K562 (cell line): ENCODE measurements around the gene SMIM11. TPM values are rescaled to one million over a fixed set of nuclear protein-coding genes. Genes with fewer than 3 reads are reported as not detected.

Experiments
- E2F6 ChIP-seq, 2 experiments: IDR thresholded peaks; 2 replicates each; pipeline ENCODE4 v1.6.1; 2011; ENCODE audit warnings: borderline replicate concordance in 1 of 2, control low read depth in 1 of 2, low read depth in 1 of 2, low read length in 1 of 2, mild to moderate bottlenecking in 1 of 2, mixed read lengths in 1 of 2, moderate library complexity in 1 of 2; ENCODE audit not compliant: insufficient read depth in 1 of 2, insufficient read length in 1 of 2, poor library complexity in 1 of 2, severe bottlenecking in 1 of 2; ENCODE audit errors: extremely low read depth in 1 of 2
- FOS ChIP-seq: IDR thresholded peaks from 3 replicates; pipeline ENCODE4 v1.6.1; 2011; ENCODE audit not compliant: insufficient read length; ENCODE audit errors: extremely low read depth
- MYC ChIP-seq, 2 experiments: fragments of 250-450 bp in 1 of 2; sonication (Bioruptor Pico) in 1 of 2; IDR thresholded peaks; 2 replicates each; pipeline versions ENCODE4 v1.5.1 to v1.6.1; 2012 to 2021; ENCODE audit warnings: low read depth in 2 of 2, borderline replicate concordance in 1 of 2, improper control_type of control experiment in 1 of 2, low read length in 1 of 2, mild to moderate bottlenecking in 1 of 2, moderate library complexity in 1 of 2
- PKNOX1 ChIP-seq: fragments of 450-650 bp; IDR thresholded peaks from 2 replicates; pipeline ENCODE4 v1.6.1; 2016
- REST ChIP-seq, 2 experiments: fragments of 450-650 bp; formaldehyde crosslinking in 1 of 2; IDR thresholded peaks; 2 replicates each; pipeline versions ENCODE4 v1.4.0 to v1.6.1; 2014 to 2020; ENCODE audit warnings: mild to moderate bottlenecking in 2 of 2, borderline replicate concordance in 1 of 2, low read depth in 1 of 2
- SMC3 ChIP-seq: conservative IDR thresholded peaks from 2 replicates; pipeline ENCODE4 v1.6.1; 2011; ENCODE audit warnings: low read depth, low read length, improper control_type of control experiment; ENCODE audit not compliant: insufficient read depth
- USF2 ChIP-seq: sonication (generic); formaldehyde crosslinking; IDR thresholded peaks from 2 replicates; pipeline ENCODE4 v1.5.0; 2020; ENCODE audit warnings: missing genetic modification reagents
- polyA plus RNA-seq, 8 experiments: library from polyadenylated mRNA; depleted of rRNA in 4 of 8; stranded (reverse) in 5 of 8; unstranded in 3 of 8; fragments of >200 nt; fragmentation: Nextera tagmentation in 2 of 8; fragmentation: Illumina TruSeq in 1 of 8; extraction: Ambion mirVana in 2 of 8; extraction: Trizol in 1 of 8; gene quantifications; 2 replicates each; pipeline versions ENCODE4 v1.2.1 to v1.2.3, GENCODE V29; 2011 to 2014; ENCODE audit warnings: inconsistent platforms in 1 of 8, missing spikeins in 1 of 8
- total RNA-seq, 7 experiments: library from RNA; depleted of rRNA in 6 of 7; stranded (reverse); fragments of >200 nt in 6 of 7; fragmentation: Illumina TruSeq in 2 of 7; extraction: Trizol in 2 of 7; gene quantifications; 2 replicates each; pipeline versions ENCODE4 v1.2.1 to v1.2.3, GENCODE V29; 2011 to 2021; ENCODE audit warnings: low replicate concordance in 1 of 7

Gene SMIM11
- total and polyA plus RNA-seq, 9 of the 15 experiments (the other 6 are each of a cell fraction or from before 2014, with no cell fraction given) = 3.9 to 113 (median 25.5) TPM

GRCh38 chr21:34351786-34352241, 23.5 kb upstream of the SMIM11 start (continued):
- TF ChIP-seq SMC3 (peak; percentile 79), E2F6 (IDR thresholded peaks at IDR 0.05; ENCODE audit: borderline replicate concordance in 1 of 2, extremely low read depth in 1 of 2, insufficient read depth in 1 of 2, insufficient read length in 1 of 2, low read depth in 1 of 2, low read length in 1 of 2, poor library complexity in 1 of 2, severe bottlenecking in 1 of 2) (peak in 1 of 2 experiments; percentile 52), USF2 (no peak), FOS (no peak), REST (IDR thresholded peaks at IDR 0.05; ENCODE audit: borderline replicate concordance) (peak; percentile 69), REST (CRISPR knock-in tag; IDR thresholded peaks at IDR 0.05; ENCODE audit: low read depth) (no peak), PKNOX1 (0 out of 2 replicates have a peak, but pooled peaks have one; percentile 5), MYC (IDR thresholded peaks at IDR 0.05; ENCODE audit: low read depth, low read length) (0 out of 2 replicates have a peak, but pooled peaks have one; percentile 17), MYC (CRISPR knock-in tag; IDR thresholded peaks at IDR 0.05; ENCODE audit: borderline replicate concordance, low read depth) (no peak)
- TF ChIP-seq, all 486 proteins: peak for 15
